HG03196 (cell line): ENCODE results near the gene MRPL19.

Experiments
- ATAC-seq: cut with Tn5 transposase; IDR thresholded peaks from one replicate; pipeline ENCODE4 v1.9.1; 2021; ENCODE audit not compliant: unreplicated experiment

Gene MRPL19

DNA sequence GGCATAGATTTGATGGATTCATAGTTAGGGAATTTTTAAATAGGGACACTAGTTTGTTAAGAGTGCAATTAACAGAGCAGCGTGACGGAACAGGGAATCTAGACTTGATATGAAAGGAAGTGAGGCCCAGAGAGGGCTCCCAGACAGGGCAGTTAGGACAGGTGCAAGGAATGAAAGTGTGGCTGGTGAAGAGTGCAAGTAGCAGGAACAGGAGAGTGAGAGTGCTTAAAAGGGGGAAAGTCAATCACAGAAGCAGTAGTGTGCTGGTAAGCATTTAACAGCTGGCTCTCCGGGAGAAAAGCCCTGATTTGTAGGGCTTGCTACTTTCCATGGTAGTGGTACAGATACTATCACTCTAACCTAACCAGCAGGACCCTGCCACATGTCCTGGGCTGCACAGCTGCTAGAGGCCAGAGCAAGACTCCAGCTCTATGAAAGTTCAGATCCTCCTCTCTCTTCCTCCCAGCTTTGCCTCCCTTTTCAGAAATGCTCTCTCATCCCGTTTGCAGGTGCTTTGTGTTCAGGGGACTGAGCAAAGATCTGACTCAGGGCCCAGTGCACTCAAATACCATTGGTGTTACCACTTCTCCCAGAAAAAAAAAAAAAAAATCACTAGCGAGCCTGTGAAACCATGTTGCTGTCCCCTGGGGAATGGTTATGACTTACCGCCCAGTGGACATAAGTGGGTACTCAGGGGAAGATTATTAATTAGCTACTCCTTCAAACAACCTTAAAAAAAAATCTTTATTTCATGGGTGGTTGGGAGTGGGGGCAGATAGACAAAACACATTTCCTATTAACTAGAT lies 82.2 kb downstream of the MRPL19 start:
- ATAC-seq, result no peak

DNA sequence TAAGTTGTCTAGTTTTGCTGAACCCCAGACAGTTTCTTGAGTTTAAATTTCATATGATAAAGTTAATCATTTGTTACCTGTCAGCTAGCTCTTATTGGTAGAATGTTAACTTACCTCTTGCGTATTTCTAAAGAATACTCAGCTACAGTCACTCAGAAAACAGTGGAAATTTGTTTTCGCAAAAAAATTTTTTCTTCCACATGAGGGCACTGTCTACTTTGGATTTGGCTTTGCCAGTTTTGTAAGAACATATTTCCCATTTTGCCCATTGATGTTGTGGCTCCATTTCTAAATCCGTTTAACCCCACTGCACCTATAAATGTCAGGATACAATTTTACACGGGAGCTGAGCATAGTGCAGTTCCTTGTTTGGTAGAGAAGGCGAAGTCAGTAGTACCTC lies 83.3 kb downstream of the MRPL19 start:
- no peak for ATAC-seq

DNA sequence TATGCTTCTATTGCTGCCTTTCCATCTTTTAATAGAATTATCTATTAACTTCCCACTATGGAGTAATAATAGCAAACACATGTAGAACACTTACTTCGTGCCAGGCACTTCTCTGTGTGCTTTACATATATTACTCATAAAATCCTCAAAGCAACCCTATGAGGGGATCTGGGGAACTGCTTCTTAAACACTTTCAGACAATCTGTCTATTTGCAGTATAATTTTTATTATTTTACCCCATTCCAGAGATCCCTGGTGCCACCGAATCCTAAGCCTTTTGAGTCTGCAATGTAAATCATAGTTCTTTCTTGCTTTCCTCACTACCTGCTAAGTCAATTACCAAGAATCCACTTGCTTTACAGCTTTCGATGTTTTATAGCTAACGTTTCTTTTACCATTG lies 89.7 kb downstream of the MRPL19 start:
- no peak for ATAC-seq

DNA sequence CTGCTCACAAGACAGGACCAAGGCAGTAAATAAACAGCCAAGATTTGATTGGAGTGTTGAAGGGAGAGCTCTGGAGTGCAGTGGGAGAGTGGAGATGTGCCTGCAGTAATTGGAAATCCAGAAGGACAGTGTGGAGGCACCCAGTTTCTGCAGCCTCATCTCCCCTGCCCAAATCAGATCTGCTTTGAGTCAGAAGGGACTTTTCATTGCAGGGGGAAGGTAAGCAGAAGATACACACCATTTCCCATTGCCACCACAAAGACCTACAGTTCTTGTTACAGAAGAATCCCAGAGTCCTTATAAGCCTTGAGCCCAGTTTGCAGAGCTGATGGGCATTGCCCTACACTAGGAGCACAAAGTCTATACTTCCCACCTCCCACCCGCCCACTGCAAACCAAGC lies 91.4 kb downstream of the MRPL19 start:
- no peak for ATAC-seq
